H9 (cell line): ENCODE measurements around the gene IRF1. TPM values are rescaled to one million over a fixed set of nuclear protein-coding genes. Genes with fewer than 3 reads are reported as not detected.

ENCODE experiments used
- DNase-seq: peaks from one replicate; pipeline ENCODE4 v3.0.0-alpha.2; 2017
- H2AFZ ChIP-seq: one replicate; pipeline ENCODE4 v1.6.1; 2013; ENCODE audit warnings: mild to moderate bottlenecking, low read length, control low read depth, moderate library complexity
- H2AK5ac ChIP-seq: 2 replicates; pipeline ENCODE4 v1.6.1; 2013; ENCODE audit warnings: low read length, control low read depth, mixed read lengths; ENCODE audit not compliant: insufficient read length
- H2BK120ac ChIP-seq: one replicate; pipeline ENCODE4 v1.6.1; 2013; ENCODE audit warnings: low read depth, mild to moderate bottlenecking, low read length, control low read depth, inconsistent platforms; ENCODE audit not compliant: poor library complexity, severe bottlenecking
- H2BK12ac ChIP-seq: 2 replicates; pipeline ENCODE4 v1.6.1; 2013; ENCODE audit warnings: low read length, control low read depth, mixed read lengths, low read depth; ENCODE audit not compliant: insufficient read length
- H2BK15ac ChIP-seq: 2 replicates; pipeline ENCODE4 v1.6.1; 2013; ENCODE audit warnings: low read depth, low read length, control low read depth
- H2BK20ac ChIP-seq: one replicate; pipeline ENCODE4 v1.6.1; 2013; ENCODE audit warnings: low read depth, mild to moderate bottlenecking, low read length, control low read depth, inconsistent platforms; ENCODE audit not compliant: poor library complexity, severe bottlenecking
- H2BK5ac ChIP-seq: 2 replicates; pipeline ENCODE4 v1.6.1; 2013; ENCODE audit warnings: low read length, control low read depth, mixed read lengths; ENCODE audit not compliant: insufficient read length
- H3K14ac ChIP-seq: 2 replicates; pipeline ENCODE4 v1.6.1; 2013; ENCODE audit warnings: low read length, control low read depth; ENCODE audit not compliant: insufficient read depth
- H3K18ac ChIP-seq: 2 replicates; pipeline ENCODE4 v1.6.1; 2013; ENCODE audit warnings: low read depth, mild to moderate bottlenecking, mixed read lengths, low read length, control low read depth; ENCODE audit not compliant: insufficient read length
- H3K23ac ChIP-seq: 2 replicates; pipeline ENCODE4 v1.6.1; 2013; ENCODE audit warnings: low read length, control low read depth, mixed read lengths, low read depth; ENCODE audit not compliant: insufficient read length
- H3K23me2 ChIP-seq: 2 replicates; pipeline ENCODE4 v1.6.1; 2013; ENCODE audit warnings: low read depth, mild to moderate bottlenecking, mixed read lengths, low read length, control low read depth; ENCODE audit not compliant: insufficient read length, poor library complexity, severe bottlenecking
- H3K27ac ChIP-seq: 2 replicates; pipeline ENCODE4 v1.5.1; 2013; ENCODE audit warnings: low read length, control low read depth, mixed read lengths, low read depth; ENCODE audit not compliant: insufficient read length
- H3K27me3 ChIP-seq: 2 replicates; pipeline ENCODE4 v1.6.1; 2013; ENCODE audit warnings: low read length, control low read depth, inconsistent platforms; ENCODE audit not compliant: insufficient read depth
- H3K4ac ChIP-seq: 2 replicates; pipeline ENCODE4 v1.6.1; 2013; ENCODE audit warnings: low read depth, mild to moderate bottlenecking, control low read depth, inconsistent platforms, low read length, moderate library complexity
- H3K4me1 ChIP-seq: 2 replicates; pipeline ENCODE4 v1.6.1; 2013; ENCODE audit warnings: low read length, control low read depth, inconsistent platforms; ENCODE audit not compliant: insufficient read depth
- H3K4me2 ChIP-seq: 2 replicates; pipeline ENCODE4 v1.6.1; 2013; ENCODE audit warnings: low read length, control low read depth, mixed read lengths; ENCODE audit not compliant: insufficient read length, insufficient read depth
- H3K56ac ChIP-seq: 2 replicates; pipeline ENCODE4 v1.6.1; 2013; ENCODE audit warnings: low read depth, mild to moderate bottlenecking, mixed read lengths, low read length, control low read depth; ENCODE audit not compliant: insufficient read length
- H3K79me1 ChIP-seq: 2 replicates; pipeline ENCODE4 v1.6.1; 2013; ENCODE audit warnings: low read depth, mild to moderate bottlenecking, moderate library complexity, low read length, control low read depth, inconsistent platforms; ENCODE audit not compliant: insufficient read depth, poor library complexity, severe bottlenecking
- H3K79me2 ChIP-seq: 2 replicates; pipeline ENCODE4 v1.6.1; 2013; ENCODE audit warnings: low read length, control low read depth, inconsistent platforms; ENCODE audit not compliant: insufficient read depth
- H3K9ac ChIP-seq: 2 replicates; pipeline ENCODE4 v1.6.1; 2013; ENCODE audit warnings: low read length, control low read depth, mixed read lengths; ENCODE audit not compliant: insufficient read length; ENCODE audit errors: extremely low read depth
- H3K9me3 ChIP-seq: one replicate; pipeline ENCODE4 v1.6.1; 2013; ENCODE audit warnings: low read depth, low read length, inconsistent platforms; ENCODE audit not compliant: control insufficient read depth
- H3T11ph ChIP-seq: one replicate; pipeline ENCODE4 v1.6.1; 2013; ENCODE audit warnings: mild to moderate bottlenecking, low read length, control low read depth, inconsistent platforms
- H4K20me1 ChIP-seq: one replicate; pipeline ENCODE4 v1.6.1; 2013; ENCODE audit not compliant: control insufficient read depth, insufficient read length, insufficient read depth
- H4K5ac ChIP-seq: 2 replicates; pipeline ENCODE4 v1.6.1; 2013; ENCODE audit warnings: low read depth, mild to moderate bottlenecking, mixed read lengths, low read length, control low read depth; ENCODE audit not compliant: insufficient read length
- H4K8ac ChIP-seq: replicated peaks from 2 replicates; pipeline ENCODE4 v1.6.1; 2013; ENCODE audit warnings: low read length, control low read depth, mixed read lengths, low read depth; ENCODE audit not compliant: insufficient read length
- H4K91ac ChIP-seq: 2 replicates; pipeline ENCODE4 v1.6.1; 2013; ENCODE audit warnings: low read depth, mild to moderate bottlenecking, moderate library complexity, mixed read lengths, low read length, control low read depth; ENCODE audit not compliant: insufficient read length
- H3K27ac Mint-ChIP-seq, 3 experiments: 2 replicates in 2 of 3; 3 replicates in 1 of 3; pipeline ENCODE4 v1.8.0; 2020 to 2021; ENCODE audit warnings: mixed read lengths in 3 of 3, mild to moderate bottlenecking in 1 of 3, moderate library complexity in 1 of 3
- H3K27me3 Mint-ChIP-seq: 2 replicates; pipeline ENCODE4 v1.8.0; 2021; ENCODE audit warnings: low read depth, mild to moderate bottlenecking, moderate library complexity, mixed read lengths
- H3K36me3 Mint-ChIP-seq, 3 experiments: 2 replicates in 2 of 3; 3 replicates in 1 of 3; pipeline ENCODE4 v1.8.0; 2020 to 2021; ENCODE audit warnings: low read depth in 3 of 3, mixed read lengths in 3 of 3; ENCODE audit not compliant: insufficient read depth in 1 of 3
- H3K4me1 Mint-ChIP-seq, 2 experiments: 2 replicates each; pipeline ENCODE4 v1.8.0; 2020; ENCODE audit warnings: mixed read lengths in 2 of 2
- H3K4me3 Mint-ChIP-seq, 2 experiments: 2 replicates in 1 of 2; 3 replicates in 1 of 2; pipeline ENCODE4 v1.8.0; 2020 to 2021; ENCODE audit warnings: mild to moderate bottlenecking in 2 of 2, mixed read lengths in 2 of 2, moderate library complexity in 1 of 2
- H3K9me3 Mint-ChIP-seq, 2 experiments: 2 replicates in 1 of 2; 3 replicates in 1 of 2; pipeline ENCODE4 v1.8.0; 2020; ENCODE audit warnings: mild to moderate bottlenecking in 2 of 2, mixed read lengths in 2 of 2, moderate library complexity in 1 of 2
- WGBS: extraction: QIAGEN DNeasy Blood & Tissue Kit; methylation state at CpG from one replicate; pipeline ENCODE4 v1.1.7; 2013; ENCODE audit warnings: missing lambda C conversion rate, low lambda C conversion rate, mixed read lengths; ENCODE audit not compliant: insufficient read length; ENCODE audit errors: extremely low coverage; 5-methylcytosine and 5-hydroxymethylcytosine counted together
- total RNA-seq: library from RNA; stranded (reverse); gene quantifications from 2 replicates; pipeline ENCODE4 v1.2.1, GENCODE V29; 2021
- TF ChIP-seq, protein P1 (sequence below): fragments of 200-600 bp; sonication (generic); conservative IDR thresholded peaks from 3 replicates; pipeline ENCODE4 v1.8.0; 2021; ENCODE audit warnings: antibody characterized with exemption, mild to moderate bottlenecking

IRF1 gene
- total RNA-seq, 1 experiment from 2014 or later = 8.7 TPM

DNA sequence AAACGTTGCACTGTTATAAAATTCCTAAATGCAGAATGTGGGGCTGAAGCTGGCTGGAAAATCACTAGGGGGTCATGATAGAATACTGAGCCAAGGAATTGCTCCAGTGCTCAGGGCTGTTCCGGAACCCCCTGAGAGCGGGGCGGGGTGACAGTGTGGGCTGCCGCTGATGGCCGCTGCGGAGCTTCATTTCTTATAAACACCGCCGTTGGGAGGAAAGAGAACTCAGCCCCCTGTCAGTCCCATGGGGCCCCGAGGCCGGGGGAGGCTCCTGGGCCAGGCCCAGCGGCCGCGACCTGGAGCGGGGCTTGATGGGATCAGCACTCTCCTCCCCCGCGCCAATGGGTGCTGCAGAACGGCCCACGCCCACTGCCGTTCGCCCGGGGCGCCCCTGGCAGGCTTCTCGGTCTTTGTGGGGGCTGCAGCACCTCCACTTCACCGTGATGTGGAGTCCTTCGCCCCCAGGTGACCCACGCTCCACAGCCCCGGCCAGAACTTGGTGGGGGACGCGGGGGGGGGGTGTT lies 5.2 kb upstream of the IRF1 start:
- H3K23ac ChIP-seq = no peak overlapping the region
- no CpG with 5 or more reads among the region's 30 CpGs for WGBS
- H2BK5ac ChIP-seq = no peak overlapping the region
- Mint-ChIP-seq H3K9me3 (no peaks in the 10 kb centered on the region), H3K4me1 (peaks cover 24 to 26% of the 10 kb centered on the region in 2 experiments), H3K4me3 (peak overlapping the region; percentile 82 to 92), H3K27me3 (peaks cover 28% of the 10 kb centered on the region), H3K36me3 (no peaks in the 10 kb centered on the region), H3K27ac (peak overlapping the region in 2 of 3 experiments; percentile 13 to 68; a peak in 1 of 7 replicates)
- no peak overlapping the region for H2BK20ac ChIP-seq
- H3K23me2 ChIP-seq = peaks cover 18% of the 10 kb centered on the region
- no peaks in the 10 kb centered on the region for H3K79me2 ChIP-seq
- H2AK5ac ChIP-seq = no peak overlapping the region
- H2AFZ ChIP-seq = no peak overlapping the region
- no peak overlapping the region for H2BK12ac ChIP-seq
- H2BK15ac ChIP-seq = no peak overlapping the region
- no peak overlapping the region for H4K8ac ChIP-seq
- H3K79me1 ChIP-seq = no peaks in the 10 kb centered on the region
- no peak overlapping the region for H3K4ac ChIP-seq
- no peak overlapping the region; the same call in 1 of the 2 replicates for H3K14ac ChIP-seq
- H3T11ph ChIP-seq = no peak overlapping the region
- H4K91ac ChIP-seq = no peak overlapping the region
- H4K20me1 ChIP-seq = no peaks in the 10 kb centered on the region
- no peak overlapping the region for H3K27ac ChIP-seq
- H3K56ac ChIP-seq = no peak overlapping the region
- peak; percentile 69 for DNase-seq
- no peaks in the 10 kb centered on the region; the same call in 1 of the 2 replicates for H3K27me3 ChIP-seq
- no peak overlapping the region for H4K5ac ChIP-seq
- TF ChIP-seq, protein P1, sequence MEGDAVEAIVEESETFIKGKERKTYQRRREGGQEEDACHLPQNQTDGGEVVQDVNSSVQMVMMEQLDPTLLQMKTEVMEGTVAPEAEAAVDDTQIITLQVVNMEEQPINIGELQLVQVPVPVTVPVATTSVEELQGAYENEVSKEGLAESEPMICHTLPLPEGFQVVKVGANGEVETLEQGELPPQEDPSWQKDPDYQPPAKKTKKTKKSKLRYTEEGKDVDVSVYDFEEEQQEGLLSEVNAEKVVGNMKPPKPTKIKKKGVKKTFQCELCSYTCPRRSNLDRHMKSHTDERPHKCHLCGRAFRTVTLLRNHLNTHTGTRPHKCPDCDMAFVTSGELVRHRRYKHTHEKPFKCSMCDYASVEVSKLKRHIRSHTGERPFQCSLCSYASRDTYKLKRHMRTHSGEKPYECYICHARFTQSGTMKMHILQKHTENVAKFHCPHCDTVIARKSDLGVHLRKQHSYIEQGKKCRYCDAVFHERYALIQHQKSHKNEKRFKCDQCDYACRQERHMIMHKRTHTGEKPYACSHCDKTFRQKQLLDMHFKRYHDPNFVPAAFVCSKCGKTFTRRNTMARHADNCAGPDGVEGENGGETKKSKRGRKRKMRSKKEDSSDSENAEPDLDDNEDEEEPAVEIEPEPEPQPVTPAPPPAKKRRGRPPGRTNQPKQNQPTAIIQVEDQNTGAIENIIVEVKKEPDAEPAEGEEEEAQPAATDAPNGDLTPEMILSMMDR = no peak
- no peak overlapping the region for H2BK120ac ChIP-seq
- H3K9ac ChIP-seq = peak overlapping the region; percentile 3
- H3K9me3 ChIP-seq = no peaks in the 10 kb centered on the region
- no peak overlapping the region for H3K18ac ChIP-seq
- peak overlapping the region; percentile 55 for H3K4me2 ChIP-seq
- H3K4me1 ChIP-seq = 0 out of 2 replicates have a peak, but pooled peaks cover 3% of the 10 kb centered on the region
